CD4-positive, alpha-beta T cell treated with Interferon gamma for 1 hour (primary cell): ENCODE results near the gene FBLIM1.
"Not testable (repeated sequence)": the region's sequence is repeated elsewhere in the genome, so short reads cannot be mapped to it uniquely, and the experiment has no call there.

Experiments
- DNase-seq: peaks from one replicate; pipeline ENCODE4 v3.0.0-alpha.2; 2020

FBLIM1 gene

DNA sequence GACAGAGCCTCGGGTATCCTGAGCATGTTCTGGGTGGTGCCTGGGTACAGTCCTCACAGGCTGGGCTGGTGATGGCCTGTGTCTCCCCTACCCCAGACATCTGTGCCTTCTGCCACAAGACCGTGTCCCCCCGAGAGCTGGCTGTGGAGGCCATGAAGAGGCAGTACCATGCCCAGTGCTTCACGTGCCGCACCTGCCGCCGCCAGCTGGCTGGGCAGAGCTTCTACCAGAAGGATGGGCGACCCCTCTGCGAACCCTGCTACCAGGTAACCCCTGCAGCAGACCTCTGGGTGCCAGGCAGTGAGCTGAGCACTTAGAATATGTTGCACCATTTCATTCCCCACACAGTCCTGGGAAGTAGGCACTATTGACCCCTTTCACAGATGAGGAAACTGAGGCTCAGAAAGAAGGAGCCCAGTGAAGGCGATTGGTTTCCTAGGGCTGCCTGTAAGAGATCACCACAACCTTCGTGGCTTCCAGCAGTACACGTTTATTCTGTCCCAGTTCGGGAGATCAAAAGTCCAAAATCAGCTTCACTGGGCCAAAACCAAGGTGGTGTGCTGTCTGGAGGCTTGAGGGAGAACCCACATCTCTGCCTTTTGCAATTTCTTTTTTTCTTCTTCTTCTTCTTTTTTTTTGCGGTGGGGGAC, 11.8 kb downstream of the FBLIM1 start:
- DNase-seq, result no peak

DNA sequence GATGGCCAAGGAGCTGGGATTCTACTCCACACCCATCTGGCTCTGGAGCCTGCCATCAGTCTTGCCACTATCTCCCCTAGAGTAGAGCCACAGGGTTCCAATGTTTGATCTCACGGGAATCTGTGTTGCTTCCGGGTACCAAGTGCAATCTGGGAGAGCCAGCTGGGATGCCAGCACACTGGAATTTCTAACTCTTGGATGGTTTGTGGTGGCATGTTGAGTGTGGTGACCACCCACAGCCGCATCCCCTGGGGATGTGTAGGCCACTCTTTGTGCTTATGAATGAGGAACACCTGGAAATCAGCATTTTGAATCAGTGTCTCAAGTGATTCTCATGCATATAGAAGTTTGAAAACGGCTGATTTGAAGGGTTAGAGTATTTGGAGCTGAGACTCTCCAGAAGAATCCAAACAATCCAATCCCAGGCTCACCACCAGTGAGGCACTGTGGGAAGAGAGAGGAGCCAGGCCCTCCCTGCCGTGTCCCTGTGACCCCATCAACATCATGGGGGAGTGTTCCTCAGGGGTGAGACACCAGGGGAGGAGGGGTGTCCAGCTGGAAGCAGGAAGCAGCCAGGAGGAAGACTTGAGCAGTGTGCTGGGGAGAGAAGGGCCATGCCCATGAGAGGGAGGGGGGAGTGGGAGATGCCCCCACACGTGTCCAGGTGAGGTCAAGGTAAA, 13.4 kb downstream of the FBLIM1 start:
- no peak for DNase-seq

DNA sequence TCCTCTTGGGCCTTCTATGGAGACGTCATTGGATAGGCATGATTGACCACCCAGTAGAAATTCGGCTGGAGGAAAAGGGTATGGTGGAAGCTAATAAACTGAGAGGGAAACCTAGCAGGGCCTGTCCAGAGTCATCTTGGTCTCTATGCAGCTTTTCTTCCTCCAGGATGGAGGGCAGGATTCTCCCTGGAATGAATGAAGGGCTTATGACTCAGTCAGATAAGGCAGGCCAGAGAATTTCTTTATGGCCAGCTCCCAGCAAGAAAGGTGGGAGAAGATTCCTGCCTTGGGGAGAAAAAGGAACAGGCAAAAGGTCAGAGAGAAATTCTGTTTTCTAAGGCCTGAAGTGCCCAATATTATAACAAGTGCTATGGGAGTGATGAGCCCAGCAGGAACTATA, 17.1 kb downstream of the FBLIM1 start:
- DNase-seq, result no peak

DNA sequence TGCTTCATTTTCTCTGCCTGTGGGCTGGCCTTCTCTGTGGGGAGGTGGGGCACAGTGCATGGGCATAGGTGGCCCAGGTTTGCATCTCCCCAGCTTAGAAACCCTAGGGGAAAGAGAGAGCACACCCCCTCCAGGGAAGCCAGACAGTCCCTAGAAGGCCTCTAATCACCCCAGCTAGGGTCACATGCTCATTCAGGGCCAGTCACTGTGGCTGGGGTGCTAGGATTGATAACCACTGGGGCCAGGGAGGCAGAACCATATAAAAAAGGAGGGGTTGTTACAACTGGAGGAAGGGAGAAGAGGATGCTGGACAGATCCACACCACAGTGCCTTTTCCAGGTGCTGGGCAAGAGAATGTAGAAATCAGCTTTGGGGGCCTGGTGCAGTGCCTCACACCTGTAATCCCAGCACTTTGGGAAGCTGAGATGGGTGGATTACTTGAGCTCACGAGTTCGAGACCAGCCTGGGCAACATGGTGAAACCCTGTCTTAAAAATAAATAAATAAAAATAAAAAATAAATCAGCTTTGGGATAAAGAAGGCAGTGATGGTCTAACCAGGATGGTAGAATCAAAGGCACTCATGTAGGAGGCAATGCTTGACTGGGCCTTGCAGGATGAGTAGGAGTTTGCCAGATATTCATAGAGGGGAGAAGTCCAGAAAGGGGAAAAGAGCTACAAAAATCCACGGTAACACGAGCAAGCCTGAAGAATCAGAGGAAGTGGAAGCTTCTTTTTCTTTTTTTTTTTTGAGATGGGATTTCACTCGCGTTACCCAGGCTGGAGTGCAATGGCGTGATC, 19.5 kb downstream of the FBLIM1 start:
- no peak for DNase-seq

DNA sequence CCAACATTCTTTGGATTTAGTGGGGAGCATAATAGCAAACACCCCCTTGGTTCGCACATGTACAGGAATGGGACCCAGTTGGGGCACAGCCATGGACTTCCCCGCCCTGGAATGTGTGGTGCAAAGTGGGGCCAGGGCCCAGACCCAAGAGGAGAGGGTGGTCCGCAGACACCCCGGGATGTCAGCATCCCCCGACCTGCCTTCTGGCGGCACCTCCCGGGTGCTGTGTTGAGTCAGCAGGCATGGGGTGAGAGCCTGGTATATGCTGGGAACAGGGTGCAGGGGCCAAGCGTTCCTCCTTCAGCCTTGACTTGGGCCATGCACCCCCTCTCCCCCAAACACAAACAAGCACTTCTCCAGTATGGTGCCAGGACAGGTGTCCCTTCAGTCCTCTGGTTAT, 27.1 kb downstream of the FBLIM1 start:
- DNase-seq, result no peak

DNA sequence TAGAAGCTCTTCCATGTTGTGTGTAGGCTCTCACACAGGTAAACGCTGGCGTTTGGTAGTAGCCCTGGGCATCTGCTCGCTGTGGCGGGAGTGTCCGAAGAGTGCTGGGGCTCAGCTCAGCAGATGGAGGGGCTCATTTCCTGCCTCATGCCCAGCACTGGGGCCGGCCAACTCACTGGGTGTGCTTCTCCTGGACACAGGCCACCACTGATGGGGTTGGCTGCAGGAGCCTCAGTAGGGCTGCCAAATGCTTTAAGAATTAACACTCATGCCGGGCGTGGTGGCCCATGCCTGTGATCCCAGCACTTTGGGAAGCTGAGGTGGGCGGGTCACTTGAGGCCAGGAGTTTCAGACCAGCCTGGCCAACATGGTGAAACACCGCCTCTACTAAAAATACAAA, 28.0 kb downstream of the FBLIM1 start:
- no peak for DNase-seq

DNA sequence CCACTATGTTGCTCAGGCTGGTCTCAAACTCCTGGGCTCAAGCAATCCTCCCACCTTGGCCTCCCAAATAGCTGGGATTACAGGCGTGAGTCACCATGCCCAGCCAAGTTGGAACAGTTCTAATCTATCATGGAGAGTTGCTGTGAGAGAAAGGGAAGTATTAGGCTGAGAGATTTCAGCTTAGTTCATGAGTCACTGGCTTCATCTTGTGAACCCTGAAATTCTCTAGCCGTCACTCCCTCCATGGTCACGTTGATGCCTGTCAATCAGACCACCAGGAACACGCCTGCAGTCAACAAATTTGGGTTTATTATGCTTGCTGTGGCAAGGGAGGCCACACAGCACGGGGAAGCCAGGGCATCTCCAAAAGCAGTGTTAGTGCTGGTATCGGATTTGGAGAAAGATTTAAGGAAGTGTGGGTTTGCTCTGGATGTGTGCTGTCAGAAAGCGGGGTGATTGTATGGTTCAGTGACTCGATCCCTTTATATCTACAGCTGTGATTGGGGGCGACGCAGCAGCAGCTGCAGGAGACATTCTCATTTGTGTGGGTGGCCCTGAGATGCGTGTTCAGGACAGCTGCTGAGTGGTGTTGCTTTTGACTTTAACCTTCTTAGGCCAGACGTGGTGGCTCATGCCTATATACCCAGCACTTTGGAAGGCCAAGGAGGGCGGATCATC, 30.2 kb downstream of the FBLIM1 start:
- DNase-seq, result peak; percentile 3

DNA sequence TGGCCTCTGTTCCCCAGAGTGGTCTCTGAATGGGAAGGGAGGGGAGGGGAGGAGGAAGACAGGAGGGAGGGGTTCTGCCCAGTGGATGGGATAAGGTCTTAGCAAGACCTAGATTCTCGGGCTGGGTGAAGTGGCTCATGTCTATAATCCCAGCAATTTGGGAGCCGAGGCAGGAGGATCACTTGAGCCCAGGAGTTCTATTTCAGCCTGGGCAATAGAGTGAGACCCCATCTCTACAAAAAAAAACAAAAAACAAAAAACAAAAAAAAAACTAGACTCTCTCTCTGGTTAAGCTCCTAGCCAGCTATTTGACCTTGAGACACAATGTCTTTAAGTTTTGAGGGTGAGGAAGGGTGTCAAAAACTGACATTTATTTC, 37.5 kb downstream of the FBLIM1 start:
- no peak for DNase-seq

DNA sequence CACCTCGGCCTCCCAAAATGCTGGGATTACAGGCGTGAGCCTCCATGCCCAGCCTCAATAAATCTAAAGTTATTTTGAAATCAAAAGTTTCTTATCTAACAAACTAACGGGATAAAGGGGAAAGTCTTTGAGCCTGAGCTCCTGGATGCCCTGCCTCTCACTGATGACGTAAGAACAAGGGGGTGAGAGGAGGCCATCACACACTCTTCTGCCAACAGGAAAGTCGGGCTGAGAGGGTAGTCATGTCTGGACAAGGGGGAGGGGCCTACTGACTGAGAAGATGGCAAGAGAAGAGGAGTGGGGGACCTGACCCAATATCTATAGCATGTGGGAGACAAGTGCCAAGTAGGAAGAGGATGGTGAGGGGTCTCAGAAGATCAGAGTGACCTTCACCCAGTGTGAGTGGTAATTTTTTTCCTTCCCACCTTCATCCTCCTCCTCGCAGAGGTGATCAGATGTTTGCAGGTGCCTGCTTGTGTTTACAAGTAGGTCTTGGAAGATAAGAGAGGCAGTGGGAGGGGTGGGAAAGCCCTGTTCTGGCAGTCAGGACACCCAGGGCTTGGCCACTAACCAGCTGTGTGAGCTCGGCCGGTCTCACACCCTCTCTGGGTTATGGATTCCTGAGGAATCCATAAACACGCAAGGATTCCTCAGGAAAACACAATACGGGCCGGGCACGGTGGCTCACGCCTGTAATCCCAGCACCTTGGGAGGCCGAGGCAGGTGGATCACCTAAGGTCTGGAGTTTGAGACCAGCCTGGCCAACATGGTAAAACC, 39.2 kb downstream of the FBLIM1 start:
- no peak for DNase-seq

DNA sequence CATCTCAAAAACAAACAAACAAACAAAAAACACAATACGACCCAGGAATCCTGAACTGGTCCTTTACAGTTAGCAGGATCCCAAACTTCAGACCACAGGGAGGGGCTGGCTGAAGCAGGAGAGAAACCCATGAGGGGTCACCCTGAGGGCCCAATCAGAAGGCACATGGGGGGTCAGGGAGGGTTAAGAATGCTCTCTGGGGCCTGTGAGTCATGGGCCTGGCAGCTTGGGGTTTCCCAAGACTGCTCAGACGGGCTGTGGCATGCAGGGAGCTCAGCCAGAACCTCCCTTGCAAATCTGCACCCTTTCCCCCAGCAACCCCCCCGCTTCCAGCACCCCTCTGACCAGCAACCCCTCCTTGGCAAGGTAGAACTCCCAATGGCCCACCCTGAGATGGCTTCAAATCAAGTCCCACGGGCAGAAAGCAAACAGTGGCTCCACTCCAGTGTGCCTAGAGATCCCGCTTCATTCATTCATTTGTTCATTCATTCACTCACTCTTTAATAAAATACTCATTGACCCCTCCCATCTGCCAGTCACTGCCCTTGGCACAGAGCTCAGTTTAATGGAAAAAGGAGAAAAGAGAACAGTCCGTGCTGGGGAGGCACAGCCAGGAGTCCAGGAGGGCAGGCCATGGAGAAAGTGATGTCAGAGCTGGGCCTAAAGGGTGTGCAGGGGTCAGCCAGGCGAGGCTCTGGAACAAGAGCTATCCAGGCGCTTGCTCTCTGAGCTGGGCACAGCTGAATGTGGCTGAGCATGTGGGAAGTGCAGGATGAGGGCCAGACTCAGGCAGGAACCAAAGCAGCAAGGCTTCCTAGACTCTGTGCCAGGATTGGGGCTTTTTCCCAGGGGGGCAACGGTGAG, 40.6 kb downstream of the FBLIM1 start:
- no peak for DNase-seq

DNA sequence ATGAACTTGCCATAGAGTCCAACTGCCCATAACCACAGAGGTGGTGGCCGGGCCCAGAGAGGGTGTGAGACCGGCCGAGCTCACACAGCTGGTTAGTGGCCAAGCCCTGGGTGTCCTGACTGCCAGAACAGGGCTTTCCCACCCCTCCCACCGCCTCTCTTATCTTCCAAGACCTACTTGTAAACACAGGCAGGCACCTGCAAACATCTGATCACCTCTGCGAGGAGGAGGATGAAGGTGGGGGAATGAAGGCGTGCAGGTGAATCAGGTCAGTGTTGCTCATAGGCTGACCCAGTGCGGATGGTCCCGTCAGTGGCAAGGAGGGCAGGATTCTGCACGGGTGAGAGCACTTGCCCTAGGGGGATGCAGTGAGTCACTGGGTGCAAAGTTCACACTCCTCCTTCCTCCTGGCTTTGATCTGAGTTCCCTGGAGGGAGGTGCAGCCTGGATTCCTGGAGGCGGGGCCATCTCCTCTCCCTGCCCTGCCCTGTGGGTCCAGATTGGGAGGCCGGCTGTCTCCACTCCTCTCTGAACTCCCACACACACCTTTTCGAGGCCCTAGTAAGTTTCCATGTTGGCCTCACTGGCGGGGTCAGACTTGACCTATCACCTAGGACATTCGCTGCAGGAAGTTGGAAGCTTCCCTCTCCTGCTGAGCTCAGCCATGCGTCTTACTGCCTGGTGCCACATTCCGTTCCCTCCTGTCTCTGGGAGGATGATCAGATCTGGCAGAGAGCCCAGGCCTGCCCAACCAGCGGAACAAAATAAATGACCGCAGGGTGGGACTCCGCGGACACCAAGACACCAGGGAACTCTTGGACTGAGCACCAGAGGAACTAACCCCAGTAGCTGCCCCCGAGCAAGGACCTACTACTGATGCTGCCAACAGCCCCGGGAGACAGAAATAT, 41.6 kb downstream of the FBLIM1 start:
- DNase-seq, result no peak

DNA sequence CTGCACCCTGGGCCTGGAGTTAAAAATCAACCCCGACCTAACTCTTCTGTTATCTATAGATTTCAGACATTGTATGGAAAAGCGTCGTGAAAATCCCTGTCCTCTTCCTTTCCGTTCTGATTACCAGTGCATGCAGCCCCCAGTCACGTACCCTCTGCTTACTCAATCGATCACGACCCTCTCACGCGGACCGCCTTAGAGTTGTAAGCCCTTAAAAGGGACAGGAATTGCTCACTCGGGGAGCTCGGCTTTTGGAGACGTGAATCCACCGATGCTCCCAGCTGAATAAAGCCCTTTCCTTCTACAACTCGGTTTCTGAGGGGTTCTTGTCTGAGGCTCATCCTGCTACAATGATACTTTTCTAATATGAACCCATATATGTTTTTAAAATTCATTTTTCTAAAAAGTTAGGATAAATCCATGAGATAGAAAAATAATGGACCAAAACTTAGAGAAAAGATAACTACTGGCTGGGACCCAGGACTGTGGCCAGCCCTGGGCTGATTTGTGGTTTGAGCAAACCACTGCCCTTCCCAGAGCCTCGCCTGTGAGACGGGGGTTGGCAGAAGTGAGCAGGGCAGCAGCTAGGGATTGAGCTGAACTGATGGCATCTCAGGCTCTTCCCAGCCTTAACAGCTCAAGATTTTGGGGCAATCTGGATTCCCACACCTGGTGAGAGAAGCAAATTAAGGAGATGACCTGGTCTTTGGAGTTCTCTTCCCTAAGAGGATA, 43.8 kb downstream of the FBLIM1 start:
- DNase-seq, result no peak

DNA sequence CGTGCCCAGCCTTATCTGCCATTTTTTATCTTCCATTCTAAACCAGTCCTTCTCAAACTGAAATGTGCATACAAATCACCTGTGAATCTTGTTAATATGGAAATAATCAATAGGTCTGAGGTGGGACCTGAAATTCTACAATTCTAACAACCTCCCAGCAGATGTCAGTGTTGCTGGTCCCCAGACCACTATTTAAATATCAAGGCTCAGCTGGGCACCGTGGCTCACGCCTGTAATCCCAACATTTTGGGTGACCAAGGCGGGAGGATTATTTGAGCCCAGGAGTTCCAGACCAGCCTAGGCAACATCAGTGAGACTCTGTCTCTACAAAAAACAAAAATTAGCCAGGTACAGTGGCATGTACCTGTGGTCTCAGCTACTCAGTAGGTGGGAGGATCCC, 44.8 kb downstream of the FBLIM1 start:
- no peak for DNase-seq

DNA sequence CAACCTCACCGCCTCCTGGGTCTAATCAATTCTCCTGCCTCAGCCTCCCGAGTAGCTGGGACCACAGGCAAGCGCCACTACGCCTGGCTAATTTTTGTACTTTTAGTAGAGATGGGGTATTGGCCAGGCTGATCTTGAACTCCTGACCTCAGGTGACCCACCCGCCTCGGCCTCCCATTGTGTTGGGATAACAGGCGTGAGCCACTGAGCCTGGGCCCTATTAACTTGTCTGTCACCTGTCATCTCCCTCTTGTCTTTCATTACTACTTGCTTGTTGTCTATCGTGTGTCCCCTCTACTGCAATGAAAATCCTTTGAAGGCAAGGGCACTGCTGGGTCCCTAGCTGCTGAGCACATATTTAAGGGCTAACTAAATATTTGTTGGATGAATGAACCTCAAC, 45.5 kb downstream of the FBLIM1 start:
- DNase-seq, result no peak

DNA sequence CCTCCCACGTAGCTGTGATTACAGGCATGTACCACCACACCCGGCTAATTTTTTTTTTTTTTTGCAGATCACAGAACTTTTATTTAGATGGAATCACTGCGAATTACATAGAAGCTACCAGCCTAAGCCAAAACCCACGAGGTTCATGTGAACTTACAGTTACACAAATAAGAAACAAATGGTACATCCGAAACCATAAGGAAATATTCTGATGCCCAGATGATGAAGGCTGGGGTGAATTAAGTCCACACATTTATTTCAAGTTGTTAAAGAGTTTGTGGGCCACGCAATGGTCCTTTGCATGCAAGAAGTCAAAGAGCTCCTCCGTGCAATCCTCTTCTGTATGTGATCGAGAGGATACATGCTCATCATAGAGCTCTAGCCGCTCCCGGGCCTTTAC, 48.5 kb downstream of the FBLIM1 start:
- no peak for DNase-seq

DNA sequence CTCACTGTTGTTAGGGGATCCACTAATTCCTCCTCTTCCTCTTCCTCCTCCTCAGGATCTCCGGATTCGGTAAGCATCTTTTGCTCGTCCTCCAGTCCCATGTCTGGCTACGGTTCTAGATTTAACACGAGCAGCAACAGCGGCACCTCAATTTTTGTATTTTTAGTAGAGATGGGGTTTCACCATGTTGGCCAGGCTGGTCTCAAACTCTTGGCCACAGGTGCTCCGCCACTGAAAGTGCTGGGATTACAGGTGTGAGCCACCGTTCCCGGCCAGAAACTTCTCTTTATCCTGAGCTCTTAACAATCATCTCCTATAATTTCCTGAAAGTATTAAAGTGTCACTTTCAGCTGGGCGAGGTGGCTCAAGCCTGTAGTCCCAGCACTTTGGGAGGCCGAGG, 49.0 kb downstream of the FBLIM1 start, which contains the start of gene UQCRHL:
Gene UQCRHL, minus strand, starts transcription at position 101 of the 400 bp plus-strand sequence. Its CDS starts 0 bp downstream, at position 101.
- not testable (repeated sequence) for DNase-seq

DNA sequence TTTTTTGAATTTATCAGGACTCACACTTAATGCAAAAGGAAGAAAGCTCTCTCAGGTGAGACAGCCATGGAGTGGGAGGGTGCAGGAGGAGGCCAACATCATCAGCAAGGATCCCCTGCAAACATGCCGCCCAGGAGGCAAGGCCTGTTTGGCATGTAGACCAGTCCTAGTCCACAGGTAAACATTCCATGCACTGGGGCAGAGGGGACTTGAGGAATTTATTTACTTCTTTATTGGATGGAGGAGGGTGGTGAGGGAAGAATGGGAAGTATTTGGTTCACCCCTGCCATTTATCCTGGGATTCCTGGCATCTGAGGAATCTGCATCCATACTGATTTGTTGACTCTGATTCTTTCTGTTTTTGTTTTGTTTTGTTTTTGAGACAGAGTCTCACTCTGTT, 50.4 kb downstream of the FBLIM1 start:
- DNase-seq, result no peak

DNA sequence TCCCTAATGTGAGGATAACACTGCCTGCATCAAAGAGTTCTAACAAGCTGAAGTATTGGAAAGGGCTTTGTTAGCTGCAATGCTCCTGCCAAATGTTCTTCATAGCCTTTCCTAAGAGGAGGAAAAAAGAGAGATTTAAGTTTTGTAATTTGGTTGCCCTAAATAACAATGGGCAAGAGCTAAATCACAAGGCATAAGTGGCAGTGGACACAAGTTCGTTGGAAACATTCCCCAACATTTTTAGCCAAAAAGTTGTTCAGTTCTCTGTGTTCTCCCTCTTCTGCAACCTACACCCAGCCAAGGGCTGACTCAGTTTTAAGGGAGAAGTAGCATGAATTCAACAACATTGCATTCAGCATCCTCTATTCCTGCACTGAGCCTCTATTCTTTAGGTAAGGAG, 51.5 kb downstream of the FBLIM1 start:
- DNase-seq, result no peak

DNA sequence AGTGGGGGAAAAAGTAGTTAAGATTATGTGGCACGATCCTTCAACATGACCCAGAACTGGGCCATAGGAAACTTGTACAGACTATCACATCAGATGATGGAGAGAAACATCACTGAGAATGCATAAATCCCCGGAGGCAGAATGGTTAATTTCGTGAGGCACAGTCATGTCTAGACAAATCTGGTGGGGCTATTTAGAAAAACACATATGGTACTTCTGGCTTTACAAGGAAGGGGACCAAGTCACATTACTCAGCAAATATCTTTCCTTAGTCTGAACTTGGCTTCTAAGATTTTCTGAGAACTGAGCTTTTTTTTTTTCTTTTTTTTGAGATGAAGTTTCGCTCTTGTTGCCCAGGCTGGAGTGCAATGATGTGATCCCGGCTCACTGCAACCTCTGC, 58.1 kb downstream of the FBLIM1 start:
- DNase-seq, result no peak

DNA sequence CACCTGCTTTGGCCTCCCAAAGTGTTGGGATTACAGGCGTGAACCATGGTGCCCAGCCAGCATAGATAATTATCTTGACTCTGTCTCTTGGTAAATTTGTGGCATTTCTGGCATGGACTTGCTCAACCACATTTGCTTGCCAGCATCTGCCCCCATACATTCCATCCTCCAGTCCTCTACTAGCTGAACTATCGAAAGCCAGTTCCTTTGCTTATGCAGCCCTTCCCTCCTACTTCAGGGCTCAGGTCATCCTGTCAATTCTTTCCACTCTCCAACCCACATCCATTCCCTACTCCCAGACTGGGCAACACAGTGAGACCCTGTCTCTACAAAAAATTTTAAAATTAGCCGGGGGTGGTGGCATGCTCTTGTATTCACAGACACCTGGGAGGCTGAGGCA, 61.9 kb downstream of the FBLIM1 start:
- DNase-seq, result no peak
